ENCODE data around the gene IKZF3. TPM values are rescaled to one million over a fixed set of nuclear protein-coding genes. Genes with fewer than 3 reads are reported as not detected.

The IKZF3 gene
- total RNA-seq, 1 experiment from 2014 or later, result 0.22 TPM

DNA sequence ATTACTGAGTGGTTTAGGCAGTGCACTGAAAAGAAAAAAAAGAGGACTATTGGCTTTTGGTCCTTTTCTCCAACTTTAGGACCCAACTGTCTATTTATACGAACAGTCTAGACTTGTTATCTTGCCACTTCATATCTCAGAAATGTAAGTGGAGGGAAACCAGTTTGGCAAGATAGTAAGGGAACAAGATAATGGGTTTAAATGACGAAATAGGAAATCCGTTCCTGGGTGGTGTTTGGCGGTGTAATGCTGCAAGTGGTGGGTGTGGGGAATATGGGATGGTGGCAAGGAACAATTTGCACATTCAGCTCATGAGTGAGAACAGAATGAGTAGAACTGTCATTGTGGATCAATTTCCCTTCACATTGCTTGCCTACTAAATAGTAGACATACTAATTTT is 81.6 kb downstream of the IKZF3 start:
- no peaks in the 10 kb centered on the region for H3K9me3 ChIP-seq (ENCODE audit: control insufficient read depth, low read depth, low read length)
- H3K79me1 ChIP-seq (ENCODE audit: insufficient read depth, low read depth, low read length, poor library complexity, severe bottlenecking), result no peaks in the 10 kb centered on the region
- H4K91ac ChIP-seq (ENCODE audit: insufficient read length, low read depth, low read length), result no peak overlapping the region
- H3K9ac ChIP-seq (ENCODE audit: extremely low read depth, insufficient read length, low read length), result no peak overlapping the region
- H4K8ac ChIP-seq (replicated peaks; ENCODE audit: insufficient read length, low read depth, low read length), result no peak overlapping the region
- no peaks in the 10 kb centered on the region for H4K20me1 ChIP-seq (ENCODE audit: control insufficient read depth, insufficient read depth, insufficient read length)
- Mint-ChIP-seq H3K36me3 (ENCODE audit: insufficient read depth in 1 of 3, low read depth in 3 of 3) (no peaks in the 10 kb centered on the region), H3K27me3 (ENCODE audit: low read depth) (peaks cover 6% of the 10 kb centered on the region; the same call in 1 of the 2 replicates), H3K27ac (no peak overlapping the region), H3K4me1 (peaks cover 0 to 7% of the 10 kb centered on the region in 2 experiments; a peak in 2 of 4 replicates), H3K9me3 (no peaks in the 10 kb centered on the region), H3K4me3 (no peak overlapping the region)
- H2BK5ac ChIP-seq (ENCODE audit: insufficient read length, low read length), result no peak overlapping the region
- no peak overlapping the region for H3T11ph ChIP-seq (ENCODE audit: low read length)
- no peak overlapping the region for H3K18ac ChIP-seq (ENCODE audit: insufficient read length, low read depth, low read length)
- no peak overlapping the region for H3K23ac ChIP-seq (ENCODE audit: insufficient read length, low read depth, low read length)
- H3K23me2 ChIP-seq (ENCODE audit: insufficient read length, low read depth, low read length, poor library complexity, severe bottlenecking), result no peaks in the 10 kb centered on the region
- DNase-seq, result no peak
- H3K4me2 ChIP-seq (ENCODE audit: insufficient read depth, insufficient read length, low read length), result no peak overlapping the region
- H2BK120ac ChIP-seq (ENCODE audit: low read depth, low read length, poor library complexity, severe bottlenecking), result no peak overlapping the region
- H4K5ac ChIP-seq (ENCODE audit: insufficient read length, low read depth, low read length), result no peak overlapping the region
- H3K56ac ChIP-seq (ENCODE audit: insufficient read length, low read depth, low read length), result no peak overlapping the region
- H3K79me2 ChIP-seq (ENCODE audit: insufficient read depth, low read length), result no peaks in the 10 kb centered on the region
- H2AK5ac ChIP-seq (ENCODE audit: insufficient read length, low read length), result no peak overlapping the region
- no peak for TF ChIP-seq CTCF (conservative IDR thresholded peaks at IDR 0.05)
- H2AFZ ChIP-seq (ENCODE audit: low read length), result no peak overlapping the region
- no peak overlapping the region for H2BK20ac ChIP-seq (ENCODE audit: low read depth, low read length, poor library complexity, severe bottlenecking)
- H2BK15ac ChIP-seq (ENCODE audit: low read depth, low read length), result no peak overlapping the region
- WGBS (ENCODE audit: extremely low coverage, insufficient read length, low lambda C conversion rate), result no CpG with 5 or more reads among the region's 4 CpGs
- no peaks in the 10 kb centered on the region for H3K27me3 ChIP-seq (ENCODE audit: insufficient read depth, low read length)
- H3K4me1 ChIP-seq (ENCODE audit: insufficient read depth, low read length), result no peaks in the 10 kb centered on the region
- no peak overlapping the region for H3K4ac ChIP-seq (ENCODE audit: low read depth, low read length)
- no peak overlapping the region for H3K14ac ChIP-seq (ENCODE audit: insufficient read depth, low read length)
- H2BK12ac ChIP-seq (ENCODE audit: insufficient read length, low read depth, low read length), result no peak overlapping the region
- H3K27ac ChIP-seq (ENCODE audit: insufficient read length, low read depth, low read length), result no peak overlapping the region

Measured in H9 (cell line).